ENCODE measurements around the gene TBC1D24.
"Not testable (repeated sequence)": the region's sequence is repeated elsewhere in the genome, so short reads cannot be mapped to it uniquely, and the experiment has no call there.

Gene TBC1D24

GRCh38 chr16:2474877-2475412 is at the start of gene TBC1D24:
Gene TBC1D24 (plus strand): TSS chr16:2475127. CDS start chr16:2496149, 21,022 bp downstream.
- peak; percentile 69 to 70 for DNase-seq

DNA sequence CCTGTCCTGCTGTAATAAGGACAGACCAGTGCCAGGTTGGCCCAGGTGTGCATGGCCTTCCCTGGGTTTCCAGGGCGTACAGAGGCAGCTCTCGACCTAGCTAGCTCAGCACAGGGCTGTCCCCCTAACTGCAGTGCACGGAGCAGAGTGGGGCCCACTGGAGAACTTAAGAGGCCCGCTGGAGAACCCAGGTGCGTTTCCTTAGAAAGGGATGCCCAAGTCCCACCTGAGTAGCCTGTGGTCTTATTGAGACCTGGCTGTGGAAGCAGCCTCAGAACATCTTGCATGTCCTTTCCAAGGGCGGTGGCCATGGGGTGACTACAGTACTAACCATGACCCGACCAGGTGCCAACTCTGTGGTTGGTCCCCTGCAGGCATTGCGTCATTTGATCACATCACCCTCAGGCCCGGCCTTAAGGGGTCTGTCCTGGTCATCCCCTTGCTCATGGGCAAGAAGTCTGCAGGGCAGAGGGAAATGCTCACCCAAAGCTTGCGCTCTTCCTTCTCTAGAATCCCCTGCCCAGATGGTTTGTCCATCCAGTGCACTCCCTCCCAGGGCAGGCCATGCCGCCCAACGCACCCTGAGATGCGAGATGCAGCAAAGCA is 49.0 kb upstream of the TBC1D24 start:
- no peak for DNase-seq

DNA sequence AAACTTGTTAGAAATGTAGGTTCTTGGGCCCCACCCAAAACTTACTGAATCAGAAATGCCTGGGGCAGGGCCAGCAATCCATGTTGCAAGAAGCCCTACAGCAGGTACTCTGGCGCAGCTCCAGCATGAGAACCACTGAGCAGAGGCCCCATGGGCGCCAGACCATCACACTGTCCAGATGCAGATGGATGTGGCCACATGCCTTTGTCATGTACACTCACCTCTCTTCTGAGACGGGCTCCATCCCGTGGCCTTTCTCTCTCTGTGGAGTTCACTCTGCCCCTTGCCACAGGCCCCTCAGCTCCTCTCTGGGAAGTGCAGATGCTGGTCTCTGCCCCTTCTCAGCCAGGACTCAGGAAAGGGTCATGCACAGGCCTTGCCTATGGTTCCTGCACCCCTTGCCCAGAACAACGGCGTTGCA is 48.0 kb upstream of the TBC1D24 start:
- no peak for DNase-seq

DNA sequence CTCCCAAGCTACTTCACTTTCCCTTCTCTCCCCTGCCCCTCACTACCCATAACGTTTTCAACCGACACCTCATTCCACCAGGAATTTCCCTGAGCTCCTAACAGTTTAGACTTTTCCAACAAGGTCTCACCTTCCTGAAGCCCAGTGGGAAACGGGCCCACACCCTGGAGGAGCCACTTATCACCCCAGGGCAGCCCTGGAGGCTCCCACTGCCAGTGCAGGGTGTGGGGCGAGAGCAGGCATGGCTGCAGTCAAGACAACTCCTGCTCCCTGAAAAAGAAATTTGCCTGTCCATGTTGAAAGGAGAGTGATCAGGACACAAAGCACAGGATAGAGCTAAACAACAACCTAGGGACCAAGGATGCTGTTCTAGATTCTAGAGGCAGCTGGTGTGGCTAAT is 47.4 kb upstream of the TBC1D24 start:
- DNase-seq = no peak

- DNase-seq = no peak
Observed at GRCh38 chr16:2428051-2428783, 46.7 kb upstream of the TBC1D24 start.

GRCh38 chr16:2428784-2429033 is 46.2 kb upstream of the TBC1D24 start:
- DNase-seq = no peak

GRCh38 chr16:2429034-2429770 is 45.7 kb upstream of the TBC1D24 start, which contains the start of gene CCNF:
Gene CCNF (plus strand): TSS chr16:2429447. CDS start chr16:2429482, 35 bp downstream.
- peak; percentile 97 to 98 for DNase-seq

- DNase-seq = no peak
Observed at GRCh38 chr16:2429771-2430663, 44.9 kb upstream of the TBC1D24 start.

GRCh38 chr16:2432286-2432685 is 42.6 kb upstream of the TBC1D24 start:
- DNase-seq = no peak

GRCh38 chr16:2432801-2433505 is 42.0 kb upstream of the TBC1D24 start:
- no peak for DNase-seq

DNA sequence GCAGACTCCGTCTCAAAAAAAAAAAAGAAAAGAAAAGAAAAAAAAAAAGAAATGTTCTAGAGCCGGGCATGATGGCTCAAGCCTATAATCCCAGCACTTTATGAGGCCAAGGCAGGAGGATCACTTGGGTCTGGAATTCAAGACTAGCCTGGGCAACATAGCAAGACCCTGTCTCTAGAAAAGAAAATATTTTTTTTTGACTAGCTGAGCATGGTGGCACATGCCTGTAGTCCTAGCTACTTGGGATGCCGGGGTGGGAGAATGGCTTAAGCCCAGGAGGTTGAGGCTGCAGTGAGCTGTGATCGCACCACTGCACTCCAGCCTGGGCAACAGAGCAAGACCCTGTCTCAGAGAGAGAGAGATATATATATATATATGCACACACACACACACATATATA is 39.7 kb upstream of the TBC1D24 start:
- DNase-seq = not testable (repeated sequence)

DNA sequence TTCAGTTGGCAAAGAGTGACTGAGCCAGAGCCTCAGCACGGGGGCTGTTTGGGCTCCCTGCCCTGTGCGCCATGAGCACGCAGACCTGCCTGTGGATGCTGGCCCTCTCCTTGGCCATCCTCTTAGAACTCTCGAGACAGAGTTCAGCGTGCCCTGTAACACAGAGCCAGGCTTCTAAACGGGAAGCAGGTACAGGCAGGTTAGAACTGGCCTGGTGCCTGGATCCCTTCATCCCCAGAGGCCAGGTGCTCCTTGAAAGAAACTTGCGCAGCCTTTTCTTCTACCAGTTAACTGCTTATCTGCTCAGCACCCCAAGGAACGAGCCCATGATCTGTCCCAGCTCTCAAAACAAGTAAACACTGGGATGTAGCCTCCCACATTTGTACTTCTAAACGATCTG is 38.8 kb upstream of the TBC1D24 start:
- no peak for DNase-seq

DNA sequence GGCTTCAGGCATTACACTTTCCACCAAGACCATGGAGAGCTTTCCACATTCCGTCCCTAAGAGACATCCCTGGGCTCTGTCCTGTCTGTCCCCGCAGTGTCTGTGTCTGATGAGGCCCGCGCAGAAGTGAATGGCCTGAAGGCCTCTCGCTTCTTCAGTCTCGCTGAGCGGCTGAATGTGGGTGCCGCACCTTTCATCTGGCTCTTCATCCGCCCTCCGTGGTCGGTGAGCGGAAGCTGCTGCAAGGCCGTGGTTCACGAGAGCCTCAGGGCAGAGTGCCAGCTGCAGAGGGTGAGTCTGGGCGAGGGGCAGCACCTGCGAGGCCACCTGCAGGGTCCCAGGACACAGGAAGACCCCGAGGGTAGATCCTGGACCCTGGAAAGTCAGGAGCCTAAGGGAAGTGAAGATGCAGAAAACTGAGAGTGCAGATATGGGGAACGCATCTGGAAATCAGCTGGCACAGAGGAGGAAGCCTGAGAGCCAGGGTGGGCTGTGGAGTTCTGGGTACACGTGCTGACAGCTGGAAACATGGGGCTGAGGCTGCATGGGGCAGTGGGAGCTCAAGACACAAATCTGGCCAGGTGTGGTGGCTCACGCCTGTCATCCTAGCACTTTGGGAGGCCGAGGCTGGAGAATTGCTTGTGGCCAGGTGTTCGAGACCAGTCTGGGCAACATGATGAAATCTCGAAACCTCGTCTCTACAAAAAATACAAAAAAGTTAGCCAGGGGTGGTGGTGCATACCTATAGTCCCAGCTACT is 37.7 kb upstream of the TBC1D24 start:
- no peak for DNase-seq

DNA sequence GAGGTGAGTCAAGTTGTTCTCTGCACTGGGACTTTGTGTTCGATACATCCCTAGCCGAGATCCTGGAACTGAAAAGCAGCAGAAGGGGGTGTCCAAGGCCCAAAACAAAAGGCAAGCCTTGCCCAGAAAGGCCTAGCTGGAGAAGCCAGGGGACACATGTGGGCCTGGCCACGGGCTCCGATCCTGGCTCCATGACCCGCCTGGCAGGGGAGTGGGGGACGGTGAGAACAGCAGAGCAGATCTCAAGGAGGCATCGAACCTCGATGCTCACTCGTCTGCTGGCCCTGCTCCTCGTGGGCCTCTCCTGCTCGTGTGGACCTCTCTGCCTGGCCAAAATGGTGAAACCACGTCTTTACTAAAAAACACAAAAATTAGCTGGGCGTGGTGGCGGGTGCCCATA is 36.8 kb upstream of the TBC1D24 start:
- DNase-seq = no peak

GRCh38 chr16:2439598-2439997 is 35.3 kb upstream of the TBC1D24 start:
- DNase-seq = no peak

GRCh38 chr16:2441143-2441804 is 33.7 kb upstream of the TBC1D24 start:
- not testable (repeated sequence) for DNase-seq

- DNase-seq = no peak
Observed at GRCh38 chr16:2443555-2443954, 31.4 kb upstream of the TBC1D24 start.

- no peak for DNase-seq
Observed at GRCh38 chr16:2447920-2448583, 26.9 kb upstream of the TBC1D24 start.

DNA sequence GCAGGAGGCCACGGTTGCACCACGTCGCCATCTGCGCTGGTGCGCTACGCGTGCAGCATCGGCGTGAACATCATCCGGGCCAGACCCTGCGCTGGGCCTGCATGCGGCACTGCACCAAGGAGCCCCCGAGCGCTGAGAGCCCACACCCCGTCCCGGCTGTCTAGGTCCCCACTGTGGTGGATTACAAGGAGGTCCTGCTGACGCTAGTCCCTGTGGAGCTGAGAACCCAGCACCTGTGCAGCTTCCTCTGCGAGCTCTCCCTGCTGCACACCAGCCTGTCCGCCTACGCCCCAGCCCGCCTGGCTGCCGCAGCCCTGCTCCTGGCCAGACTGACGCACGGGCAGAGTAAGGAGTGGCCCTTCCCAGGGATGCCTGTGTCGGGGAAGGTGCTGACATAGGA is 25.8 kb upstream of the TBC1D24 start:
- no peak for DNase-seq

DNA sequence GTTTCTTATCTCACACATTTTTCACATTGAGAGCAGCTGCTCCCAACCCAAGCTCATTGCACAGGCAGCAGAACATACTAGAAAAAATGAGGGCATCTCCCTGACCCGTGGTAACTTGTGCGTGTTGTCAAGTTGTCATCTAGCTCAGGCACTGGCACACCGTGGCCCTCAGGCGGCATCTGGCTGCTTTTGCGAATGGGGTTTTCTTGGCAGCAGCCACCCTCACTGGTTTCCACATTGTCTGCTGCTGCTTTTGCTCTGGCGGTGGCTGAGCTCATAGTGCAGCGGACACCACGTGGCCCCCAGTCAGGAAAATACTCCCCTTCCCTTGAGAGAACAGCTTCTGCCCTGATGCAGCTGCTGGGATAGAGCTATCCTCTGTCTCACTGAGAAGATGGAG is 24.4 kb upstream of the TBC1D24 start:
- no peak for DNase-seq
